ENCODE data around the gene CUBN. TPM values are rescaled to one million over a fixed set of nuclear protein-coding genes. Genes with fewer than 3 reads are reported as not detected.

CUBN gene
- total RNA-seq, 1 donor from 2014 or later = 2.1 TPM

GRCh38 chr10:16809074-16809718, 320.4 kb downstream of the CUBN start:
- no peak for DNase-seq (ENCODE audit: extremely low read depth, low read depth, low spot score)

- DNase-seq (ENCODE audit: extremely low read depth, low read depth, low spot score) = no peak
Observed at GRCh38 chr10:16804123-16804522, 325.5 kb downstream of the CUBN start.

- no peak for DNase-seq (ENCODE audit: extremely low read depth, low read depth, low spot score)
Observed at GRCh38 chr10:16803464-16803863, 326.1 kb downstream of the CUBN start.

- DNase-seq (ENCODE audit: extremely low read depth, low read depth, low spot score) = no peak
Observed at GRCh38 chr10:16799621-16800020, 330.0 kb downstream of the CUBN start.

GRCh38 chr10:16798571-16798970, 331.0 kb downstream of the CUBN start:
- no peak for DNase-seq (ENCODE audit: extremely low read depth, low read depth, low spot score)

GRCh38 chr10:16795410-16796073, 334.1 kb downstream of the CUBN start:
- no peak for DNase-seq (ENCODE audit: extremely low read depth, low read depth, low spot score)

GRCh38 chr10:16794005-16794404, 335.6 kb downstream of the CUBN start:
- no peak for DNase-seq (ENCODE audit: extremely low read depth, low read depth, low spot score)

GRCh38 chr10:16792675-16793074, 336.9 kb downstream of the CUBN start:
- DNase-seq (ENCODE audit: extremely low read depth, low read depth, low spot score) = no peak

- no peak for DNase-seq (ENCODE audit: extremely low read depth, low read depth, low spot score)
Observed at GRCh38 chr10:16789765-16790164, 339.8 kb downstream of the CUBN start.

GRCh38 chr10:16789261-16789660, 340.4 kb downstream of the CUBN start:
- DNase-seq (ENCODE audit: extremely low read depth, low read depth, low spot score) = no peak

- DNase-seq (ENCODE audit: extremely low read depth, low read depth, low spot score) = no peak
Observed at GRCh38 chr10:16788778-16789177, 340.8 kb downstream of the CUBN start.

- DNase-seq (ENCODE audit: extremely low read depth, low read depth, low spot score) = no peak
Observed at GRCh38 chr10:16788125-16788524, 341.5 kb downstream of the CUBN start.

GRCh38 chr10:16787361-16787791, 342.2 kb downstream of the CUBN start:
- DNase-seq (ENCODE audit: extremely low read depth, low read depth, low spot score) = no peak

- DNase-seq (ENCODE audit: extremely low read depth, low read depth, low spot score) = no peak
Observed at GRCh38 chr10:16780338-16780880, 349.2 kb downstream of the CUBN start.

- no peak for DNase-seq (ENCODE audit: extremely low read depth, low read depth, low spot score)
Observed at GRCh38 chr10:16779384-16779915, 350.2 kb downstream of the CUBN start.

- DNase-seq (ENCODE audit: extremely low read depth, low read depth, low spot score) = peak; percentile 90
Observed at GRCh38 chr10:16777473-16778370, 351.9 kb downstream of the CUBN start.

GRCh38 chr10:16776896-16777295, 352.7 kb downstream of the CUBN start:
- peak; percentile 5 for DNase-seq (ENCODE audit: extremely low read depth, low read depth, low spot score)
